Measurements from ENCODE around the gene DYNLT2. TPM values are rescaled to one million over a fixed set of nuclear protein-coding genes. Genes with fewer than 3 reads are reported as not detected.
A peak's percentile ranks its signal among the peaks of the same experiment; 100 is the strongest.

DYNLT2 gene
- total and polyA plus RNA-seq, 2 of the 13 experiments (the other 11 are each of a cell fraction or from before 2014, with no cell fraction given): 2.1 to 4.3 TPM

- TF ChIP-seq TRAFD1 (CRISPR knock-in tag; IDR thresholded peaks at IDR 0.05; ENCODE audit: borderline replicate concordance) (no peak), ZMYM3 (CRISPR knock-in tag; IDR thresholded peaks at IDR 0.05) (peak; percentile 46), NPAS2 (CRISPR knock-in tag; IDR thresholded peaks at IDR 0.05; ENCODE audit: borderline replicate concordance) (no peak), ZNF3 (CRISPR knock-in tag; IDR thresholded peaks at IDR 0.05) (peak; percentile 51; the same call in 1 of the 2 replicates), ZNF496 (CRISPR knock-in tag; IDR thresholded peaks at IDR 0.05; ENCODE audit: insufficient replicate concordance) (no peak), ZNF614 (CRISPR knock-in tag; IDR thresholded peaks at IDR 0.05; ENCODE audit: borderline replicate concordance) (peak; percentile 74), ZBTB7A (CRISPR knock-in tag; IDR thresholded peaks at IDR 0.05) (no peak), ZBED4 (CRISPR knock-in tag; IDR thresholded peaks at IDR 0.05; ENCODE audit: borderline replicate concordance) (no peak), HNF4A (CRISPR knock-in tag; IDR thresholded peaks at IDR 0.05) (peak; percentile 88), IKZF1 (IDR thresholded peaks at IDR 0.05) (no peak), ZNF737 (CRISPR knock-in tag; IDR thresholded peaks at IDR 0.05; ENCODE audit: borderline replicate concordance) (no peak), RBAK (CRISPR knock-in tag; IDR thresholded peaks at IDR 0.05) (no peak), ZNF124 (CRISPR knock-in tag; IDR thresholded peaks at IDR 0.05) (0 out of 2 replicates have a peak, but pooled peaks have one; percentile 40), ZNF576 (CRISPR knock-in tag; IDR thresholded peaks at IDR 0.05) (no peak), ZFP37 (CRISPR knock-in tag; IDR thresholded peaks at IDR 0.05; ENCODE audit: borderline replicate concordance) (no peak), SALL1 (CRISPR knock-in tag; IDR thresholded peaks at IDR 0.05) (peak; percentile 71), ZNF414 (CRISPR knock-in tag; IDR thresholded peaks at IDR 0.05) (0 out of 2 replicates have a peak, but pooled peaks have one; percentile 34), ZNF12 (CRISPR knock-in tag; IDR thresholded peaks at IDR 0.05) (peak; percentile 64; the same call in 1 of the 2 replicates), RBFOX2 (IDR thresholded peaks at IDR 0.05; ENCODE audit: low read depth, low read length) (peak; percentile 3; the same call in 1 of the 2 replicates), ZNF816 (CRISPR knock-in tag; IDR thresholded peaks at IDR 0.05; ENCODE audit: borderline replicate concordance) (no peak), THAP9 (CRISPR knock-in tag; IDR thresholded peaks at IDR 0.05; ENCODE audit: borderline replicate concordance) (no peak), HMG20A (CRISPR knock-in tag; IDR thresholded peaks at IDR 0.05; ENCODE audit: borderline replicate concordance) (peak; percentile 85)
Measured at GRCh38 chr6:169799474-169799926, 48.1 kb upstream of the DYNLT2 start (continued).

Data from HepG2 (cell line).